HG03135 (cell line): ENCODE measurements around the gene HS3ST5.
"Not testable (repeated sequence)": the region's sequence is repeated elsewhere in the genome, so short reads cannot be mapped to it uniquely, and the experiment has no call there.

ENCODE experiments used
- ATAC-seq: cut with Tn5 transposase; IDR thresholded peaks from one replicate; pipeline ENCODE4 v1.9.1; 2021; ENCODE audit warnings: mild to moderate bottlenecking, moderate library complexity; ENCODE audit not compliant: unreplicated experiment

HS3ST5 gene

DNA sequence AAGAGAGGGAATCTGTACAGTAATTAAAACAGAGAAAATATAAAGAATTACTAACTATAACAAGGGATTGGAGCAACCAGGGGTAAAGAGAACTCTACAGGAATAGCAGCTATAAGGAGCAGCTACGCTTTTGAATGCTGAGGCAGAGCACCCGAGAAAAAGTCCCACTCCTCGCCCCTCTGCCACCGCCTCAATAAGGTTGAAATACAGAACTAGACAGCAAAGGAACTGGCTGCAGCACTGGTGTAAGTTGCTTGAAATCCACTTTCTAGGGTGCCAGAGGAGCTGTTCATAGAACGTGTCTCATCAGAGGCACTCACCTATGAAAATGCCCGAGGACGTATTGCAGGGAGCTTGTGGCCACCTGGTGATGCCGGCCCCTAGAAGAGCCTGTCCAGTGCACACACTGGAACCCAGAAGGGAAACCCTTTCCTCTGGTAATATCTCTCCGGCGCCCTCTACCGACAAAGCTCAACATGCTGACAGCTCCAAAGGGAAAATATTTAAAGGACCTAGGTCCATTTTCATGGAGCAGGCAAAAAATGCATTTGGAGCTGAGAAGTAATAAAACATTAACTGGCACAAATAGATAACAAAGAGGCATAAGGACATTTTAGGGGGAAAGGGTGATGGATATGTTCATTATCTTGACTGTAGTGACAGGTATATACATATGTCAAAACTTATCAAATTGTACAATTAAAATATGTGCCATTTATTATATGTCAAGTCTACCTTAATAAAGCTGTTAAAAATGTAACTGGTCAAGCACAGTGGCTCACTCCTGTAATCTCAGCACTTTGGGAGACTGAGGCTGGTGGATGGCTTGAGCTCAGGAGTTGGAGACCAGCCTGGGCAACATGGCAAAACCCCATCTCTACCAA is 234.5 kb downstream of the HS3ST5 start:
- no peak for ATAC-seq

DNA sequence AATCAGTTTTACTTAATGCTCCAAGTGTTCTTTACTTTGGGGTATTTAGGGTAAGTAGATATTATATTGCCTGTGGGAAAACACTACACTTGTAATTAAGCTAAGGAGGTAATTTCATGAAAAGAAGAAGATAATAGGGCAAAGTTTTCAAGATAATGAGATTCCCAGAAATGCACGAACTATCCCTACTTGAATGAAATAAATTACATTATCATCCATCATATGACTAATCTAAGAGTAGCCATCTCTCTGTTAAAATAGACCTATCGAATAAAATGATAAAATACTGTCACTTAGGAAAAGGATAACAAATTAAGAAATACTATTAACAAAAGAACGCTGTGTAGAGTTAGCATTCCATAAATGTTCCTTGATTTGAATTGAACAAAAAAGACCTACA is 236.8 kb downstream of the HS3ST5 start:
- no peak for ATAC-seq

DNA sequence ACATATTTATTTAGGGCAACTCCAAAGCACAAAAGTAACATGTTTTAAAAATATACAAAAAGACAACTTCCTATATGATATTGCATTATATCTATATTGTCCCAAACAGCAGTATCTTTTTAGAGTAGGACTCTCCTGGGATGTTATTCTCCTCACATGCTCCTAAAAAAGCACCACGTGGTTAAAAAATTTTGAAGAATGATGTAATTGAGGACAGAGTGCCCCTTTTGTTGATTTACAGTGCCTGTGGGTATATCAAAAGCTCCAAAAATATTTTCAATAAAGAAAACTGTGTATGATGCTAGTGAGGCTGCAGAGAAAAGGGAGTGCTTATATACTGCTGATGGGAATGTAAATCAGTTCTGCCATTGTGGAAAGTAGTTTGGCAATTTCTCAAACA is 241.6 kb downstream of the HS3ST5 start:
- ATAC-seq: no peak

DNA sequence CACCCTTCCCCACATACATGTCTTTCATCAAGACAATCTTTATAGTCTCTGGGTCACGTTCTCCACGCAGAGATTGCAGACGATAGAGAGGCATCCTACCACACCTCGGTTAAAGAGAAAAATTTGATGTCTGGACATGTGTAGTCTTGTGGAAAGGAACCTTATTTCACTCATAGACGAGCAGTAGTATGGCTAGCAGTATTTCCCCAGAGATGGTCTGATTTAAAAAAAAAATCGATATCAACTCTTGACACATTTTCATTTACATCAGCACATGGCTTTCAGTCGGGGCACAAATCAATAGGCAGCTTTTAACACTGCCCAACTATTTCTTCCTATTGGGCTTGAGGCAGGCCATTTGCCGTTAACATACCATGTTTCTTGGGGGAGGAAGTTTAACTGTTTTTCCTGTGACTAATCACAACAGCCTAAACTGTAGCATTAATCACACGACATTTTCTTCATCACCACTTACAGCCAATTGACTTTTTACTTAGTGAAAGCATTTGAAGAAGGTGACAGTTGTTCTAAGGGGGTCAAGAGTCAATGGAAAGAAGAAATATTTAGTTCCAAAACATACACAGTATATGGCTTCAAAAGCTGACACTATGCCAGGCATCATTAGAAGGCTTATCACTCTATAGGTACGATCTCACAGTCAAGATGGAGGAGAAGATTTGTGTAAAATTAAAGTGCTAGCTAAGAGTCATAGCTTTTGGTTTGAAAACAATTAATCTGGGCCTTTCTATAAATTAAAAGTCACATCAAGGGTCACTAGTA is 242.4 kb downstream of the HS3ST5 start:
- ATAC-seq: no peak

DNA sequence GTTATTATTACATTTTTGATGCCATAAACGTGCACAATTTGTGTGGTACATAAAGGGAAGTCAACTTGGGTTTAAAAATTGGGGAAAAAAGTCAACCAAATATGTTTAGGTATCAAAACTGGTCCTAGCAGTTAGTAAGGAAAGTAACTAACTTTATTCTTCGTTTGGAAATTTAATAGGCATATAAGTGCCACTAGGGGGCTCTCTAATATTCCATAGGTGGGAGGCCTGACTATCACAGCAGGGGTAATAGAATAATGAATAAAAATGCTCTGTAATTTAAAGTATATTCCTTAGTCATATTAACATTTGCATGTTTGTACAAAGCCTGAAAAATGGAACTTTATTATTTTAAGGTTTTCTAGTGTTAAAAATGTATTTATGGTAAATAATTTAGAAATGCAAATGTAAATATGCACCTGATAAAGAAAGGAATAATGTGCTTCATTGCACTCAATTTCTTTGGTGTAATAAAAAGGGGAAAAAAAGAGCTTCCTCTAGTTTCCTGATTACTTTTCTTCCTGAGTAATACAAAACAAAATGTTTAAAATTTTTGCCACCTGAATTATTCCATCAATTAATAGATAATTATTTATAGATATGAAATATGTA is 246.2 kb downstream of the HS3ST5 start:
- no peak for ATAC-seq

DNA sequence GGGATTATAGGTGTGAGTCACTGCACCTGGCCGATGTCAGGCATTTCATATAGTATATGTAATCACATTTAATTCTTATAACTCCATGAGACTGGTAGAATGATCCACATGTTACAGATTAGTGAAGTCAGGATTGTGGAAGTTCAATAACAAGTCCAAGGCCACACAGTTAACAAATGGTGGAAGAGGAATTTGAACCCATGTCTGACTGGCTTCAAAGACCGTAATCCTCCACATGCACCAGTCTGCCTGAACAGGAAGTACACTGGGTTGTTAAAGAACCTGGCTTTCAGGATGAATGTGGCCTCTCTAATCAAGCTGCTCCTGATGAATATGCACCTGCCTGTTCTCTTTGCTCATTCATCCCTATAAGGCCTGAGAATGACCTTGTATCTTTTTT is 249.9 kb downstream of the HS3ST5 start:
- ATAC-seq: no peak

DNA sequence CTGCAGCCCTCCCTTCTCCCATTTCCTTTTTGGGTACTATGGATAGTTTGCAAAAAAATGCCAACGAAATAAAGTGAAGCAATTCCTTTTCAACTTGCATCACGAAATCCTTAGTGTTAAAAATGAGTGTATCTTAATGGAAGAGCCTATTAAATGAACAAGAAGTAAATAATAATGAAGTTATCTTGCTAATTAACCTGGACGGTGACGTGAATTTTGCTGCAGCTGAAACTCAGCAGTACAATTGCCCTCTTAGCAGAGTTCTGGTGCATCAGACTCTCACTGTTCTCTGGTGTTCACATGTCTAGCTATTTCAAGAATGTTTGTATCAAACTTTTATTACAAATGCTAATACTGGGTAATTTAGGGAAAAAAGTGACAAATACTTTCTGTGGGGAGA is 252.2 kb downstream of the HS3ST5 start:
- ATAC-seq: no peak

DNA sequence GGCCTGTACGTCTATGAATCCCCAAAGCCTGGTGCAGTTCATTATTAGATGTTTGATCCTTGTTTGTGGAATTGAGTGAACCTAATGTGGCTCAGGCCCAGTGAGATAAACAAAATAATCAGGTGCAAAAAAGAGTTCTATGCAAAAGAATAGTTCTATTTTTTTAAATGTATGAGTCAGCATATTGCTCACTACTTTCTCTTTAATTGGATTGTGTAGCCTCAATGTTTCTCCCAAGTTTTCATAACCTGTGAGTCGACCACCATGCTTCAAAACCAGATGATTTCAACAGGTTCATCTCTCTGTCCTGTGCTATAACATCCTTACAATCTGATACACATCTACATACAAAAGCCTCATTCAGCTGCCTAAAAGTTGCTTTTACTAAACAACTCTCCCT is 255.3 kb downstream of the HS3ST5 start:
- no peak for ATAC-seq

DNA sequence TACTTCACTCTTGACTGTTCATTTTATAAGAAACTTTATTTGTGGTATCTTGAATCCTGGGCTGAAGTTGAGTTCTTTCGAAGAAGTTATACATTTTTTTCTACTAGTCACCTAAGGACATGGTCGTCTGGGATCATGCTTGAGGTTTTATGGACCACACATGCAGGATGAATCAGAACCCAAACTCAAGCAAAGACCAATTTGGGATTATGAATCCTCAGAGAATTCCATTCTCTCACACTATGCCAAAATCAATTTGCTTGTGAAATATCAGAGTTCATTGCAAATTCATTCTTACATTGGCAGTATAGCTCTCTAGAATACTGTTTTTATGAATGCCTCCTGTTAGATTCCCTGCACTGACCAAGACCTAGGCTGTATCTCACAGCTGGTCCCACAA is 257.6 kb downstream of the HS3ST5 start:
- no peak for ATAC-seq

DNA sequence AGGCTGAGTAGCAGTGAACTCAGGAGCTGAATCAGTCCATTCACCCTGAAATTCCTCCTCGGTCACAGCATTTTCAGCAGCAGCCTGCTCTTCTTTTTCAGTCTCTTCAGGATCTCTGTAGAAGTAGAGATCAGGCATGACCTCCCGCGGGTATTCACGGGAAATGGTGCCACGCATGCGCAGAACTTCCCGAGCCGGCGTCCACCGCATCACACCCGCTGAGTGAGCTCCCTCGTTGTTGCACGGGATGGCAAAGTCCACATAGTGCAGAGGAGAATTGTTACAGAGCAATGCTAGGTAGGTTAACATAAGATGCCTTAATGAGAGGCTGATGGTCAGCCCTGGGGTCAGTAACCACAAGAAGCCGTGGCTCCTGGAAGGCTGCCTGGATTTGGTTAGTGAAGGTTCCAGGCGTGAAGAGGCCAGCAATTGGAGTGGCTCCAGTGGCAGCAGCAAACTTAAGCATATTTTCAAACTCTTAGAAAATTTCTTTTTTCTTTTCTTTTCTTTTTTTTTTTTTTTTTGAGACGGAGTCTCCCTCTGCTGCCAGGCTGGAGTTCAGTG is 258.4 kb downstream of the HS3ST5 start:
- ATAC-seq: no peak

DNA sequence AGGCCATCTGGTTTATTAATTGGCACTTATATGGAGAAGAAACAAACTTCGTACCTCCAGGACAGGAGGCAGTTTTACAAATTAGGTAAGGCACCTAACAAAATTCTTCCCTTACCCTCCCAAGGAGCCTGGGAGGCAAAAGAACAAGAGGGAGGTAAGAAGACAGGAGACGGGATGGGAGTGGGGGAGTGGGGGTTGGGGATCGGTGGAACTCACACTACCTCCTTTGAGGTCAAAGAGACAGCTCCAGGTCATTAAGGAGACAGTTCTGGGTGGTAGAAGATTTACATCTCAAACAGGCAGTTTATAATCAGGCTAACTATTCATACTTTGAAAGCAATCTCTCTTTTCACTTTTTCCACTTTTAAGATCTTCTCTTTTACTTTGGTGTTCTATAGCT is 259.6 kb downstream of the HS3ST5 start:
- ATAC-seq: no peak

DNA sequence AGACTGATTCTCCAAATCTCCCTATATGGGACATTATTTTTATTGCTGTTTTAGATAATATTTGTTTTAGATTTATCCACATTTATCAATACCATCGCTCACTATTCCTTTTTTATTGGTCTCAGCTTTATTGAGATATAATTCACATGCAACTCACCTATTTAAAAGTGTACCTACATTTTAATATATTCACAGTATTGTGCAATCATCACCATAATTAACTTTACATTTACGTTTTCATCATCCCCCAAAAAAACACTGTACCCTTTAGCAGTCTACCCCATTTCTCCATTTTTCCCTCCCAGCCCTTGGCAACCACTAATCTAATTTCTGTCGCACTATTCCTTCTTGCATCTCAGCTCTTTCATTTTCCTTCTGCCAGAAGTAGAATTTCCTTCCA is 261.1 kb downstream of the HS3ST5 start:
- no peak for ATAC-seq

DNA sequence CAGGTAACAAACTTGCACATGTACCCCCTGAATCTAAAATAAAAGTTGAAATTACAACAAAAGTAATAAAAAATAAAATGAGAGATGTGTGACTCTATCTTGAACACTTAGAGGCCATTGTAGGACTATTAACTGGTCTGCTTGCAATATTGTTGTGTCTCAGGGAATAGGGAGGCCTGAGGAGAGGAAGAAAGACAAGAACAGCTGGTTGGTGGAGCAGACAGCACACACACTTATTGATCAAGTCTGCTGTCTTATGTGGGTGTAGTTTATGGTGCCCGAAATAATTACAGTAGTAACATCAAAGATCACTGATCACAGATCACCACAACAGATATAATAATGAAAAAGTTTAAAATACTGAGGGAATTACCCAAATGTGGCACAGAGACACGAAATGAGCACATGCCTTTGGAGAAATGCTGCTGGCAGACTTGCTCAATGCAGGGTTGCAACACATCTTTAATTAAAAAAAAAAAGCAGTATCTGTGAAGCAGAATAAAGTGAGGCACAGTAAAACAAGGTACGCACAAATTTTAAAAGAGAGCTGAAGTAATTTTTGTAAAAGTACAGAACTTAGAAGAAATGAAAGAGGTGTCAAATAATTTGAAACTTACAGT is 261.8 kb downstream of the HS3ST5 start:
- no peak for ATAC-seq

DNA sequence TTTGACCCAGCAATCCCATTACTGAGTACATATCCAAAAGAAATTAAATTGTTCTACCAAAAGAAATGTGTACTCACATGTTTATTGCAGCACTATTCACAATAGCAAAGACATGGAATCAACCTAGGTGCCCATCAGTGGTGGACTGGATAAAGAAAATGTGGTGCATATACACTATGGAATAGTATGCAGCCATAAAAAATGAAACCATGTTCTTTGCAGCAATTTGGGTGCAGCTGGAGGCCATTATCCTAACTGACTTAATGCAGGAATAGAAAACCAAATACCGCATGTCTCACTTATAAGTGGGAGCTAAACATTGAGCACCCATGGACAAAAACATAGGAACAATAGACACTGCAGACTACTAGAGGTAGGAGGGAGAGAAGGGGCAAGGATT is 262.4 kb downstream of the HS3ST5 start:
- not testable (repeated sequence) for ATAC-seq

DNA sequence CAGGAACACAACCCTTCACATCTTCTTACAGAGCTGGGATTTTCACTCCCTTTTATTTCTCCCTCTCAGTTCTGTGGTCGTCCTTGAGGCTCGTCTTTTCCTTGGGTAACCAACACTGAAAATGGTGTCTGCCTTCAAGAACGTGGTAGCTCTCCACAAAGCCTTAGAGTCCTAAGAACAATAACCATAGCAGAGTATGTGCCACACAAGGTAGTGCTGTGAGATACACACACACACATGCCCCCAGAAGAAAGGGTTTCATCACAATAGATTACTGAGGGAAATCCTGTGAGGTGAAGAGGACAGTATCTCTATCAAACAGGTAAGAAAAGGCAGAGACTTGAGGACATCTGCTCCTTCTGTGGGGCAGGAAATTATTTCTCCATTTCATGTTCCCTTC is 267.0 kb downstream of the HS3ST5 start:
- no peak for ATAC-seq

DNA sequence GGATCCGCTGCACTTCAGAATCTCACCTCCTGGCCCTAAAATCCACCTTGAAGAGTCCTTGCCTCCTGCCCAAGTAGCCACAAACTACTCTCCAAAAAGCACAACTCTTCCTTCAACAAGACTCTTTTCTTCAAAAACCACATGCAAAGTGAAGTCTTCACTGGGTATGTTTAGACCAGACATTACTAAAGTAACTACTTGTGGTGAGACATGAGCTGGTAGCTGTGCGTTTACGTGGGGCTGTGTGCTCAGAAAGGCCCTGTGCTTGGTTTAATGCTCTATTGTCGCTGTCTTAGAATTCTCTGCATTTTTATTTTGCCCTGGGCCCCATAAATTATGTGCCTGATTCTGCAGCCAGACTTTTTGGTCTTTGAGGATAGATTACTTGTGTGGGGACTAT is 267.5 kb downstream of the HS3ST5 start:
- no peak for ATAC-seq

DNA sequence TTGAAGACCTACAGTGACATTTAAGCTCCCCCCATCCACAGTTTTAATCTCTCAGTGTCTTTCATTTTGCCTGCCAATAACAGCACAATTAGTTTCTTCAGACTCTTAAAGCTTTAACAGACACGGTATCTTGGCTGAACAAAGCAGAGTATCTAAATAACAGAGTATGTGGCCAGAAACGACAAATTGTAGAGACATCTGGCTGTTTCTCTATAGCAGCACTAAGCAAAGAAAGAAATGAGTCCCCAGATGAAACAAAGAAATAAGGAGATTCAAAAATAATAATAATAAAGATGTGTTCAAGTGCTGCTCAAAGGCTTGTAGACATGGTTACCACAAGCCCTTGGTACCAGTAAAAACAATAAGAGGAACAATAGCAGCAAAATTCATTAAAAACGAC is 274.1 kb downstream of the HS3ST5 start:
- no peak for ATAC-seq

DNA sequence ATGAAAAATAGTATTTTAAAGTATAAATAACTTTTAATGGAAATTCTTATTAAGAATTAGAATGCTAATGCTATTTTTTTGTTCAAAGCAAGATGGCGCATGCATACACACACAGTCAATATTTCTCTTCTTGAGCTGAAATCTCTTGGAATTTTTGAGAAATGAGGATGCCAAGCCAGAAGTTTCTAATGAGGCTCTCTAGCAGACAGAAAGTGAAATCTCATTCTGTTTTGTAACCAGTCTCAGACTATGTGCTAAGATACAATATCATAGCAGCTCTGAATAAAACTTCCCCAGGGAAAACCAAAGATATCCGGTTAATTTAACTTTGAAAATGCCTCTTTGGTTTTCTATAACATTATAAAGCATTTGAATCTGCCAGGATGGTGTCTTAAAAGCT is 274.7 kb downstream of the HS3ST5 start:
- no peak for ATAC-seq

DNA sequence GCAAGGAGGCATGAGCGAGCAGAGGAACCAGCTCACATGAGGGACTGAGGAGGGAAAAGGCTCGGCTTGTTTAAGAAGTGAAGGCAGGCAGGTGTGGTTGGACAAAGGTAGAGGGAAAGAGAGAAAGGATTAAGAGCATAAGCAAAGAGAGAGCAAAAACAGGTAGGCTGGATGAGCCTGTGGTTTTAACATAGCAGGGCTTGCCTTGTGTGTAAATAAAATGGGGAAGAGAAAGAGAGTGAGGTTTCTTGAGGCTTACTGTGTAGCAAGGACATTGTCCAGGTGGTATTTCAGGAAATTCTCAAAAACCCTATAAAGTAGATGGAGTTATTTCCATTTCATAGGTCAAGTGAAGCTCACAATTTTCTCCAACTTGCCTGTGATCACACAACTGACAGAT is 278.0 kb downstream of the HS3ST5 start:
- ATAC-seq: no peak

DNA sequence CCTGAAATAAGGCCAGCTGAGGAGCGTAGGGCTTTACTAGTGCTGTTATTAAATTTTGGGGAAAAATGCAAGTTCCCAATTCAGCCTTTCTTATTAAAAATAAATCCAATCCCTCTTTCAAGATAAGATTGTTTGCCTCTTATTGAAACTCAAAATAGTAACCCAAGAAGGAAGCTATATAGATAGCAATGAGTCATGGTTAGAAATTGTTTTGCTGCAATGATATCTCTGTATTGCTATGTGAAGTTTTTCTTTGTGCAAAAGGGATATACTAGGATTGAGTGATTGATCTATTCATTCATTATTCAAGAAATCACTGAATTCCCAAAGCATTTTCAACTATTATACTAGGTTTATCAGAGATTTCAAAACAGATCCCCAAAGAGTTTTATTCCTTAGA is 278.9 kb downstream of the HS3ST5 start:
- no peak for ATAC-seq

DNA sequence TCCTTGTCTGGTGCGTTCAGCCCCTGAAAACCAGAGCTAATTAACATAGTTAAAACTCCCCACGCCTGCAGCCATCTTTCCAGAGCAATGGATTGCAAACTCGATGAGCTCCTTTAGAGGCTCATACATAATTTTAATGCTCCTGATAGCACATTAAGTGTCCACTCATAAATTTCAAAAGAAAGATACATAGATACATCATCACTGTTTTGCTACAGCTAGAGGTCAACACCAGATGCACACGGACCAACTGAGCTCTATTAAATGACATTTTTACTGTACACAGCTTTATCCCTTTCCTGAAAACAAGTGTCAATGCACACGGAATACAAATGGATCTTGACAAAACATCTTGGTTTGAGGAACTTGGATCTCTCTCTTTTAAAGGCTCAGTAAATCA is 280.6 kb downstream of the HS3ST5 start:
- ATAC-seq: no peak
